CD4-positive, alpha-beta memory T cell (primary cell): ENCODE data around the gene MPL. TPM values are rescaled to one million over a fixed set of nuclear protein-coding genes. Genes with fewer than 3 reads are reported as not detected.

ENCODE experiments used
- CTCF ChIA-PET: fragments of 350-600 bp; sonication (Branson Sonifier 250); formaldehyde crosslinking; loops from one replicate; lab custom pipeline; 2021; ENCODE audit warnings: inconsistent platforms; ENCODE audit not compliant: partially characterized antibody; lab: Charles Lee
- POLR2A ChIA-PET: fragments of 350-600 bp; sonication (Branson Sonifier 250); formaldehyde crosslinking; loops from one replicate; lab custom pipeline; 2021; ENCODE audit not compliant: partially characterized antibody; lab: Charles Lee
- DNase-seq, 5 donors: peaks; one replicate each; pipeline versions ENCODE4 v3.0.0 to v3.0.0-alpha.2; 2020 to 2022; ENCODE audit warnings: mixed read lengths in 1 of 5
- H3K27ac ChIP-seq: one replicate; pipeline ENCODE4 v1.7.0; 2013; ENCODE audit warnings: low read depth, low read length
- H3K27me3 ChIP-seq: 2 replicates; pipeline ENCODE4 v1.7.0; 2013; ENCODE audit warnings: mild to moderate bottlenecking, low read length, moderate library complexity; ENCODE audit not compliant: insufficient read depth
- H3K36me3 ChIP-seq: 2 replicates; pipeline ENCODE4 v1.7.0; 2013; ENCODE audit warnings: mild to moderate bottlenecking, low read length, moderate library complexity; ENCODE audit not compliant: insufficient read depth
- H3K4me1 ChIP-seq: 2 replicates; pipeline ENCODE4 v1.7.0; 2013; ENCODE audit warnings: mild to moderate bottlenecking, low read length, moderate library complexity; ENCODE audit not compliant: insufficient read depth
- H3K4me3 ChIP-seq, 2 donors: one replicate each; pipeline ENCODE4 v1.7.0; 2013; ENCODE audit warnings: low read length in 2 of 2, mild to moderate bottlenecking in 1 of 2
- H3K9me3 ChIP-seq, 2 donors: one replicate each; pipeline ENCODE4 v1.7.0; 2013; ENCODE audit warnings: low read length in 2 of 2, control low read depth in 1 of 2; ENCODE audit not compliant: control insufficient read depth in 1 of 2
- H3K27ac Mint-ChIP-seq, 7 donors: one replicate each; pipeline ENCODE4 v1.8.0; 2020 to 2021; ENCODE audit warnings: mixed read lengths in 7 of 7, mild to moderate bottlenecking in 6 of 7, inconsistent platforms in 3 of 7, moderate library complexity in 3 of 7
- H3K27me3 Mint-ChIP-seq, 2 donors: one replicate each; pipeline ENCODE4 v1.8.0; 2020 to 2021; ENCODE audit warnings: mixed read lengths in 2 of 2
- H3K36me3 Mint-ChIP-seq, 2 donors: one replicate each; pipeline ENCODE4 v1.8.0; 2020 to 2021; ENCODE audit warnings: mixed read lengths in 2 of 2, inconsistent platforms in 1 of 2, mild to moderate bottlenecking in 1 of 2
- H3K4me1 Mint-ChIP-seq, 4 donors: one replicate each; pipeline ENCODE4 v1.8.0; 2020 to 2021; ENCODE audit warnings: mixed read lengths in 4 of 4, mild to moderate bottlenecking in 1 of 4
- H3K4me3 Mint-ChIP-seq, 8 donors: one replicate each; pipeline ENCODE4 v1.8.0; 2020 to 2021; ENCODE audit warnings: mixed read lengths in 8 of 8, mild to moderate bottlenecking in 7 of 8, moderate library complexity in 6 of 8, inconsistent platforms in 3 of 8
- H3K9me3 Mint-ChIP-seq, 8 donors: one replicate each; pipeline ENCODE4 v1.8.0; 2020 to 2021; ENCODE audit warnings: mixed read lengths in 8 of 8, mild to moderate bottlenecking in 5 of 8, inconsistent platforms in 3 of 8, moderate library complexity in 1 of 8
- intact Hi-C: fragments of 100-400 bp; cut with micrococcal nuclease; formaldehyde crosslinking; loops from one replicate; pipeline ENCODE4 v1.15.1; 2023
- polyA plus RNA-seq, 2 donors: library from polyadenylated mRNA; unstranded; fragments of 300-500 nt; fragmentation: Illumina TruSeq; gene quantifications; one replicate each; pipeline ENCODE4 v1.2.3, GENCODE V29; 2021
- total RNA-seq, 2 experiments: library from RNA; stranded (reverse); gene quantifications; one replicate each; pipeline ENCODE4 v1.2.3, GENCODE V29; 2021

The MPL gene
- total and polyA plus RNA-seq, 4 experiments from 2014 or later = not detected

DNA sequence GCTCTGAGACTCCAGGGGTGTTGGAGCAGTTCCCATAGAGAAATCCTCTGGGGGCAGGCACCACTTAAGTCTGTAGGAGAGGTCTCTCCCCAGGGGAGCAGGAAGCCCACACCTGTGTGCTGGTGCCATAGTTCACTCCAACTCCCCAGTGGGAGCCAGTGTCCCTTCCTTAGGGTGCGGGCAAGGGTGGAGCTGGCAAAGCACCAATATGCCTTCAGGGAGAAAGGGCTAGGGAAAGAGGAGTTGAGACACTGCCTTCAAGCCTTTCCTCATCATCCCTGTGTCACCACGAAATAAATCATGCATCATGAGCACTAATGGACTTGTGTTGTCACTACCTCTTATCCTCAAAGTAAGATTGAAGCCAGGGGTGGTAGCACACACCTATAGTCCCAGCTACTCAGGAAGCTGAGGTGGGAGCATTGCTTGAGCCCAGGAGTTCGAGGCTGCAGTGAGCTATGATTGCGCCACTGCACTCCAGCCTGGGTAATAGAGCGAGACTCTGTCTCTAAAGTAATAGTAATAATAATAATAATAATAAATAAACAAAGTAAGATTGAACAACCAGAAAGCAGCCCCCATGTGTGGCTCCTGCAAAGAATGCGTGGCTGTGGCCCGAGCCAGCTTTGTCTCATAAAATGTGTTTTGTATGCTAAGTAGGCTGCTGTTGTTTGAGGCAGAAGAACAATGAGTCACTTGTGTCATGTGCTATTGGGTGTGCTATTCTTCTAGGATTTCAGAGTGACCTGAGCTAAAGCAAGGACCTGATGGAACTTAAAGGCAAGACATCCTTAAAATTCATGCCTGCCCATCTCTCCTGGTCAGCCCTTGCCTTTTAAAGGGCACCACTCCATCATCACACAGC is 43.5 kb upstream of the MPL start:
- Mint-ChIP-seq H3K27ac (peak overlapping the region in 1 of 7 donors; percentile 59), H3K4me1 (peaks cover 10 to 17% (median 14%) of the 10 kb centered on the region in 4 donors), H3K36me3 (no peaks in the 10 kb centered on the region), H3K27me3 (no peaks in the 10 kb centered on the region), H3K4me3 (no peak overlapping the region), H3K9me3 (no peaks in the 10 kb centered on the region)
- H3K36me3 ChIP-seq = no peaks in the 10 kb centered on the region
- no peaks in the 10 kb centered on the region for H3K9me3 ChIP-seq
- ChIA-PET CTCF (interaction anchor here (1.0 to 1.7 kb wide), 3 partner anchors 67 to 120 kb away, joined by 3 to 5 read pairs (median 3); no protein-coding TSS in a partner anchor), POLR2A (interaction anchor here (1.2 kb wide), 1 partner anchor 70 kb away, joined by 3 read pairs; no protein-coding TSS in a partner anchor)
- no peaks in the 10 kb centered on the region for H3K27me3 ChIP-seq
- DNase-seq = no peak
- intact Hi-C loops = no loop called here
- H3K4me3 ChIP-seq = no peak overlapping the region
- no peak overlapping the region for H3K27ac ChIP-seq
- peaks cover 15% of the 10 kb centered on the region for H3K4me1 ChIP-seq

- Mint-ChIP-seq H3K9me3 (no peaks in the 10 kb centered on the region), H3K36me3 (no peaks in the 10 kb centered on the region), H3K27ac (peak overlapping the region in 6 of 7 donors; percentile 48 to 78 (median 56)), H3K4me3 (no peak overlapping the region), H3K4me1 (peaks cover 10 to 17% (median 14%) of the 10 kb centered on the region in 4 donors), H3K27me3 (no peaks in the 10 kb centered on the region)
- Histone ChIP-seq H3K4me1 (peaks cover 15% of the 10 kb centered on the region), H3K4me3 (no peak overlapping the region), H3K36me3 (no peaks in the 10 kb centered on the region), H3K9me3 (no peaks in the 10 kb centered on the region), H3K27ac (no peak overlapping the region), H3K27me3 (no peaks in the 10 kb centered on the region)
- DNase-seq = no peak
- POLR2A ChIA-PET = interaction anchor here (1.2 kb wide), 1 partner anchor 71 kb away, joined by 3 read pairs; no protein-coding TSS in a partner anchor
- CTCF ChIA-PET = interaction anchor here (1.7 kb wide), 1 partner anchor 68 kb away, joined by 5 read pairs; no protein-coding TSS in a partner anchor
- intact Hi-C loops = no loop called here
Observed at GRCh38 chr1:43294761-43295160, 42.9 kb upstream of the MPL start.

- Mint-ChIP-seq H3K4me3 (peak overlapping the region in 2 of 8 donors; percentile 15 to 76), H3K27me3 (no peaks in the 10 kb centered on the region), H3K27ac (peak overlapping the region; percentile 27 to 94 (median 90)), H3K4me1 (peaks cover 10 to 17% (median 14%) of the 10 kb centered on the region in 4 donors), H3K9me3 (no peaks in the 10 kb centered on the region), H3K36me3 (no peaks in the 10 kb centered on the region)
- POLR2A ChIA-PET = no interaction called here
- Histone ChIP-seq H3K27ac (no peak overlapping the region), H3K36me3 (no peaks in the 10 kb centered on the region), H3K4me3 (no peak overlapping the region), H3K27me3 (no peaks in the 10 kb centered on the region), H3K4me1 (peaks cover 15% of the 10 kb centered on the region), H3K9me3 (no peaks in the 10 kb centered on the region)
- CTCF ChIA-PET = interaction anchor here (1.7 kb wide), 1 partner anchor 69 kb away, joined by 5 read pairs; no protein-coding TSS in a partner anchor
- no peak for DNase-seq
- intact Hi-C loops = no loop called here
Observed at GRCh38 chr1:43296207-43296606, 41.4 kb upstream of the MPL start.

- Mint-ChIP-seq H3K4me1 (peaks cover 10 to 17% (median 14%) of the 10 kb centered on the region in 4 donors), H3K36me3 (no peaks in the 10 kb centered on the region), H3K9me3 (no peaks in the 10 kb centered on the region), H3K27me3 (no peaks in the 10 kb centered on the region), H3K27ac (no peak overlapping the region), H3K4me3 (no peak overlapping the region)
- H3K27ac ChIP-seq = no peak overlapping the region
- ChIA-PET POLR2A (no interaction called here), CTCF (no interaction called here)
- intact Hi-C loops = no loop called here
- peaks cover 15% of the 10 kb centered on the region for H3K4me1 ChIP-seq
- H3K27me3 ChIP-seq = no peaks in the 10 kb centered on the region
- H3K9me3 ChIP-seq = no peaks in the 10 kb centered on the region
- no peaks in the 10 kb centered on the region for H3K36me3 ChIP-seq
- no peak overlapping the region for H3K4me3 ChIP-seq
- DNase-seq = no peak
Observed at GRCh38 chr1:43298055-43298454, 39.6 kb upstream of the MPL start.

GRCh38 chr1:43299101-43299500 is 38.5 kb upstream of the MPL start:
- H3K9me3 Mint-ChIP-seq = no peaks in the 10 kb centered on the region
- no peak overlapping the region for H3K4me3 ChIP-seq
- no peak overlapping the region for H3K4me3 Mint-ChIP-seq
- DNase-seq = no peak
- no peaks in the 10 kb centered on the region for H3K27me3 ChIP-seq
- no peaks in the 10 kb centered on the region for H3K36me3 ChIP-seq
- peaks cover 15% of the 10 kb centered on the region for H3K4me1 ChIP-seq
- no peak overlapping the region for H3K27ac ChIP-seq
- POLR2A ChIA-PET = no interaction called here
- intact Hi-C loops = no loop called here
- no peaks in the 10 kb centered on the region for H3K36me3 Mint-ChIP-seq
- CTCF ChIA-PET = no interaction called here
- peak overlapping the region in 1 of 7 donors; percentile 51 for H3K27ac Mint-ChIP-seq
- H3K27me3 Mint-ChIP-seq = no peaks in the 10 kb centered on the region
- no peaks in the 10 kb centered on the region for H3K9me3 ChIP-seq
- peaks cover 10 to 17% (median 14%) of the 10 kb centered on the region in 4 donors for H3K4me1 Mint-ChIP-seq

GRCh38 chr1:43300378-43301094 is 37.1 kb upstream of the MPL start, which contains the start of gene TIE1:
TIE1 (plus strand) TSS chr1:43300982; CDS start chr1:43301072, 90 bp downstream.
- H3K27ac ChIP-seq = no peak within 1 kb of the TSS
- Mint-ChIP-seq H3K9me3 (no peaks in the 10 kb centered on the region), H3K4me1 (peaks cover 7 to 8% (median 7%) of the 10 kb centered on the region in 4 donors), H3K36me3 (no peaks in the 10 kb centered on the region), H3K27me3 (no peaks in the 10 kb centered on the region), H3K4me3 (no peak within 1 kb of the TSS), H3K27ac (no peak within 1 kb of the TSS)
- H3K9me3 ChIP-seq = no peaks in the 10 kb centered on the region
- intact Hi-C loops = no loop called here
- no peaks in the 10 kb centered on the region for H3K36me3 ChIP-seq
- H3K4me3 ChIP-seq = no peak within 1 kb of the TSS
- DNase-seq = no peak
- peaks cover 8% of the 10 kb centered on the region for H3K4me1 ChIP-seq
- no peaks in the 10 kb centered on the region for H3K27me3 ChIP-seq
- CTCF ChIA-PET = no interaction called here
- POLR2A ChIA-PET = no interaction called here

GRCh38 chr1:43302201-43302600 is 35.4 kb upstream of the MPL start:
- intact Hi-C loops = no loop called here
- no peak overlapping the region for H3K4me3 ChIP-seq
- H3K27ac ChIP-seq = no peak overlapping the region
- Mint-ChIP-seq H3K4me1 (no peaks in the 10 kb centered on the region), H3K4me3 (no peak overlapping the region), H3K27ac (no peak overlapping the region), H3K36me3 (no peaks in the 10 kb centered on the region), H3K27me3 (no peaks in the 10 kb centered on the region), H3K9me3 (no peaks in the 10 kb centered on the region)
- H3K4me1 ChIP-seq = no peaks in the 10 kb centered on the region
- DNase-seq = no peak
- ChIA-PET POLR2A (no interaction called here), CTCF (no interaction called here)
- no peaks in the 10 kb centered on the region for H3K36me3 ChIP-seq
- no peaks in the 10 kb centered on the region for H3K9me3 ChIP-seq
- H3K27me3 ChIP-seq = no peaks in the 10 kb centered on the region
